ENCODE results near the gene SLFN5.

GRCh38 chr17:35286120-35286781 is 43.4 kb downstream of the SLFN5 start:
- TF ChIP-seq, protein P1, sequence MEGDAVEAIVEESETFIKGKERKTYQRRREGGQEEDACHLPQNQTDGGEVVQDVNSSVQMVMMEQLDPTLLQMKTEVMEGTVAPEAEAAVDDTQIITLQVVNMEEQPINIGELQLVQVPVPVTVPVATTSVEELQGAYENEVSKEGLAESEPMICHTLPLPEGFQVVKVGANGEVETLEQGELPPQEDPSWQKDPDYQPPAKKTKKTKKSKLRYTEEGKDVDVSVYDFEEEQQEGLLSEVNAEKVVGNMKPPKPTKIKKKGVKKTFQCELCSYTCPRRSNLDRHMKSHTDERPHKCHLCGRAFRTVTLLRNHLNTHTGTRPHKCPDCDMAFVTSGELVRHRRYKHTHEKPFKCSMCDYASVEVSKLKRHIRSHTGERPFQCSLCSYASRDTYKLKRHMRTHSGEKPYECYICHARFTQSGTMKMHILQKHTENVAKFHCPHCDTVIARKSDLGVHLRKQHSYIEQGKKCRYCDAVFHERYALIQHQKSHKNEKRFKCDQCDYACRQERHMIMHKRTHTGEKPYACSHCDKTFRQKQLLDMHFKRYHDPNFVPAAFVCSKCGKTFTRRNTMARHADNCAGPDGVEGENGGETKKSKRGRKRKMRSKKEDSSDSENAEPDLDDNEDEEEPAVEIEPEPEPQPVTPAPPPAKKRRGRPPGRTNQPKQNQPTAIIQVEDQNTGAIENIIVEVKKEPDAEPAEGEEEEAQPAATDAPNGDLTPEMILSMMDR (IDR thresholded peaks at IDR 0.05) = no peak
- TF ChIP-seq POLR2A (IDR thresholded peaks at IDR 0.05) = no peak

Data from body of pancreas (tissue), 4 donors.